Middle frontal gyrus (tissue), 1 donor: ENCODE data around the gene ASPDH.
A peak's percentile ranks its signal among the peaks of the same experiment; 100 is the strongest.

Experiments
- DNase-seq: peaks from one replicate; pipeline ENCODE4 v3.0.0-alpha.2; 2015; ENCODE audit warnings: low spot score; ENCODE audit errors: extremely low spot score

The ASPDH gene

DNA sequence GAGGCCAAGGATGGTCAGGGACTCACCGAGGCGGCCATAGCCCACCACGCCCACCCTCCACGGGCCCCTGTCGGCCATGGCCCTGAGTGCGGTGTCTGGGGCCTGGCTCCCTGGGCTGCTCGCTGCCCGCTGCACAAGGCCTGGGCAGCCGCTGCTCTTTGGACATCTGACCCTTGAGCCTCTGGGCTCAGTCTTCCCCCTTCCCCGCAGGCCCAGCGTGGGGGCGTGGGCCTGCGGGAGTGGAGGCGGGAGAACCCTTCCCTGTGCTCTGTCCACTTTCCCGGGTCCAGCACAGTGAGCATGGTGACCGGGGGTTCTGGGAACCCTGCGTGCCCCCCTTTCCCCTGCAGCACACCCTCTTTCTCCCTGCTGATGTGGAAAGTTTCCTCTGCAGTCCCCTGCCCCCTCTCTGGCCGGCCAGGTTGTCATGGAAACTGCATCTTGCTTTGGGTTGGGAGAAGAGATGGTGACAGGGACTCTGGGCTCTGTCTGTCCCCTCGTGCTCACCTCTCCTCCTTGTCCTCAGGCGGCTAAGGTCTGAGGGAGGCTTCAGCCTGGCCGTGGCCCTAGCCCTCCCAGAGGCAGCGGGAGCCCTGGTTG lies at the start of gene ASPDH:
Gene ASPDH, minus strand, starts transcription at position 168 of the 600 bp plus-strand sequence. Its CDS starts 90 bp downstream, at position 78.
- no peak for DNase-seq

DNA sequence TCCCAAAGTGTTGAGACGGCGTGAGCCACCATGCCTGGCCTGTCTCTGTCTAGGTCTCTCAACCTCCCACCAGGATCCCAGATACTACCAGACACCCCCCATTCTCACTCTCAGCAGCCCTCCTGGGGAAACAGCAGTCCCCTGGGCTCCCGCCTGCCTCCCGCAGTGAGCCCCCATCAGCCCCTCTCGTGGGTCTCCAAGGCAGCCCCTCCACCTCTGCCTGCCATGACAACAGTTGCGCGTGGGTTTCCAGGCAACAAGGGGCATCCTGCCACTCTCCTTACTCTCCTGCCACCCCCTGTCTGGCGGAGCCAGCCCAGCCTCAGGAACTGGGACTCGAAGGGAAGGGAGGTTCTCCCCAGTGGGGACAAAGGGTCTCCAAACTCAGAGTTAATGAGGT lies 49.3 kb upstream of the ASPDH start:
- no peak for DNase-seq

DNA sequence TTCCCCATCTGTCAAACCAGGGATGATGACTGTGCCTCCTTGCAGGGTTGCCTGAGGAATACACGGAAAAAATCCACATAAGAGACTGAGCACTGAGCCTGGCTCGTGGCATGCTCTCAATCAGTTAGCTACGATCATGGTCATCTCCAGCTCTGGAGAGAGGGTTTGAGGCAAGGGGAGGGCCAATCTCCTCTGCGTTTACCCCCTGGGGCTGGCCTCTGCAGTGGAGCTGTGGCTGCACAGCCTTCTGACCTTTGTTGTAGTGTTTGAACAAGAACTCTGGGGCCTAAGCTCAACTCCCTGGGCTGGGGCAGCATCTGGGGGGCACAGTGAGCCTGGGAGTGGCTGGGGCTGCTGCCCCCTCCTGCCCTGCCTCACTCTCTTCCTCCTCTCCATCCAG lies 48.6 kb upstream of the ASPDH start:
- no peak for DNase-seq

DNA sequence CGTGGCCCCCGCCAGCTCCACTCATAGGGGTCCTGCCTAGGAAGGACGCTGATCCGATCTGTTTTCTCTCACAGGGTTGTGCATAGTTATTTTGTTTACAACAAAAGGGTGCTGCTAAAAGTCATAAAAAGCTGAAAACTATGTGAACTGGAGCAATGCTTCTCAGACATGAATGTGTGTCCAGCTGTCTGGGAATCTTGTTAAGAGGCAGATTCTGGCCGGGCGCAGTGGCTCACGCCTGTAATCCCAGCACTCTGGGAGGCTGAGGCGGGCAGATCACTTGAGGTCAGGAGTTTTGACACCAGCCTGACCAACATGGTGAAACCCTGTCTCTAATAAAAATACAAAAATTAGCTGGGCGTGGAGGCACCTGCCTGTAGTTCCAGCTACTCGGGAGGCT lies 45.9 kb upstream of the ASPDH start:
- DNase-seq, result no peak

DNA sequence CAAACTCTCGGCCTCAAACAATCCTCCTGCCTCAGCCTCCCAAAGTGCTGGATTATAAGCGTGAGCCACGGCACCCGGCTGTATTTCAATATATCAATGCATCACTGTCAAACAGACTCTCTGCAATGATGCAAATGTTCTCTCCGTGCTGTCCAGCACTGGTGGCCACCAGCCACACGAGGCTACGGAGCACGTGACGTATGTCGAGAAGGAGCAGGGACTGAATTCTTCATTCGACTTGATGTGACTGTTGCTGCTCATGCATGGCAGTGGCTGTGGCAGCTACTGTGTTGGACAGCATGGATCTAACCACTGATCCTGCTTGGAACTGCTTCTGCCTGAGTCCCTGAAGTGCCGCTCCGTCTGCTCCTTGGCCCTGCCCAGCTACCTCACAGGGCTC lies 44.7 kb upstream of the ASPDH start:
- no peak for DNase-seq

DNA sequence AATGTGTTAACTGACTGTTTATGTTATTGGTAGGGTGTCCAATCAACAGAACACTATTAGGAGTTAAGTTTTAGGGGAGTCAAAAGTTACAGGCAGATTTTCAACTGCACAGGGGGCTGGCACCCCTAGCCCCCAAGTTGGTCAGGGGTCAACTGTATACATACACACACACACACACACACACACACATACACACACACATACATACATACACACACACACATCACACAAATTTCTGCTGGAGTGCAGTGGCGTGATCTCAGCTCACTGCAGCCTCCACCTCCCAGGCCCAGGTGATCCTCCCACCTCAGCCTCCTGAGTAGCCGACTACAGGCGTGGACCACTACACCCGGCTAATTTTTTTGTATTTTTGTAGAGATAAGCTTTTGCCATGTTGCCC lies 44.3 kb upstream of the ASPDH start:
- no peak for DNase-seq

DNA sequence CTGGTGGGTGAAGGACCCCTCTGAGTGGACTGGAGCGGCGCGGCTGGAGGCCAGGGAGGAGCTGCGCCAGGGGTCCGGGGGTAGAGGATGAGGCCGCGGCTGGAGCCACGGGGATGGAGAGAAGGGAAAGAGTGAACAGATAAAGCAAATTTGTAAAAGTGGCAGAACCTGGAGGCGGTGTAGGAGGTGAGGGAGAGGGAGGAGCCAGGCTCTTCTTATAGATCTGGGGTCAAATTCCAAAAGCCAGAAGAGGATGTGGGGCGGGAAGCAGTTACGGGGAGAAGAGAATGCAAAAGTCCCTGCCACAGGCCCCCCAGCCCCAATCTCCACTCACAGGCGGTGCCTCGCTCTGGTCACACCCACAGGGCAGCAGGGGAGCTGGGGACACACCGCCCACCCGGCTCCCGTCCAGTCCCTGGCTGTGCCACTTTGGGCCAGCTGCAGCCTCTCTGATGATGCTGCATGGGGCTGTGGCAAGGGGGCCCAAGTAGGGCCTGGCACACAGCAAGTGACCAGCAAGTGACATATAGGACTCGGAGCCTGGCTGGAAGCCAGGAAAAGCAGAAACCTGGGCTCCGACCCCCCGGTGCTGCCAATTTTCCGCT lies 43.4 kb upstream of the ASPDH start:
- no peak for DNase-seq

DNA sequence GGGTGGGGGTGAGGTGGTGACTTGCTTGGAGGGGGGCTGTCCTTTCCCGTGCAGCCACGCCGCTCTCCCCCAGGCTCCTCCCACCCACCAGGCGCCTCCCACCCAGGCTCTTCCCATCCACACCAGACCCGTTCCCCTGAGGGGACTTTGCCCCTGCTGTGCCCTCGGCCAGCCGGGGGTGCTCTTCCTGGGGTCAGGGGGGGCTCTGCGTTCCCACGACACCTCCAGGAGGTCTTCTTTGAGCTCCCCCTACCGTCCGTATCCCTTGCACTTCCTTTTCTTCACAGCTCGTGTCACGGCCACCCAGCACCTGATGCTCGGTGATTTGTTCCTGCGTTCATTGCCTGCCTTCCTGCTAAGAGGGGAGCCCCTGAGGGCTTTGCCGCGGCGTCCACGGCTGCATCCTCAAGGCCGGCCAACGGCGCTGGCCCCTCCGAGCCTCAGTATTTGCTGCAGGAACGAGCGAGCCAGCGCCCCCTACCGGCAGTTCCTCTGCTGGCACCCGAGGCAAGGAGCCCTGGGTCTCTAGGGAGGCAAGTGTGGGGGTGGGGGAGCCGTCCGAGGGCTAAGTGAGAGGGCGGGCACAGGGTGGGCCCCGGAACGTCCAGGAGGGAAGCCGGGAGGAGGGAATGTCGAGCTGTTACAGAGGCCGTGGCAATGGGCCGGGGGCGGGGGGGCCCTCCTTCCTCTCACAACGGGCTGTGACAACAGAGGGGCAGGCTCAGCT lies 42.7 kb upstream of the ASPDH start:
- DNase-seq, result peak; percentile 79

DNA sequence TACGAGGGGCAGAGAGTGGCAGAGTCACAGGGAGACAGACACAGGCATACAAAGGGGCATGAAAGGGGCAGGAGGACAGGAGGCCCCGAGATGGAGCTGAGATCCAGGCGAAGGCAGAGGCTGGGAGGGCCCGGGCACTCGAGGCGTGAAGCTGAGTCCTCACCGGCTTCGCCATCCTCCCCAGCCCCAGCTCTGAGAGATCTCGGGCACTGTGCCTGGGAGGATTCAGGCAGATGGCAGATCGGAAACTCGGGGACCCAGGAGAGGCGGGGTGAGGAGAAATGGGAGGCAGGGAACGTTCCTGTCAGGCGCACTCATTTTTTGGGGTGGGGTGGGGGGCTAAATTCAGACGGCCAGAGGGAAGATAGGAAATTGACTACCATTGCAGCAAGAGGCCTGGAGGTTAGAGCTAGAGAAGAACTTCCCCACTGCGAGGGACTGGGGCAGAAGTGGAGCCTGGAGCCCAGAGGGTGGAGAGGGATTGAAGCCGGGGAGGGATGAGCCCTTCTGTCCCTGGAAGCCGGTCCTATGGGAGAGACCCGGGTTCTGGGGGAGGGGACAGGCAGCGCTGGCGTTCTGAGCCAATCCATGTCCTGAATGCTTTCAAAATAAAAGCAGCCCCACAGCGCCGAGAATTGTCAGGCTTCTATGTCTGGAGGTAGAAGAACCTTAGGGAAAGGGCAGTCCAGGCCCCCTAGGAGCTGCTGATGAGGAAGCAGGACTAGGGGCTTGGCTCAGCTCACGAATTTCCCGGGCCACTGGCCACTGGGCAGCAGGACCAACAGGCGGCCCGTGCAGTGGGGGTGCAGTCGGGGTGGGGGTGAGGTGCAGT lies 42.0 kb upstream of the ASPDH start:
- no peak for DNase-seq

DNA sequence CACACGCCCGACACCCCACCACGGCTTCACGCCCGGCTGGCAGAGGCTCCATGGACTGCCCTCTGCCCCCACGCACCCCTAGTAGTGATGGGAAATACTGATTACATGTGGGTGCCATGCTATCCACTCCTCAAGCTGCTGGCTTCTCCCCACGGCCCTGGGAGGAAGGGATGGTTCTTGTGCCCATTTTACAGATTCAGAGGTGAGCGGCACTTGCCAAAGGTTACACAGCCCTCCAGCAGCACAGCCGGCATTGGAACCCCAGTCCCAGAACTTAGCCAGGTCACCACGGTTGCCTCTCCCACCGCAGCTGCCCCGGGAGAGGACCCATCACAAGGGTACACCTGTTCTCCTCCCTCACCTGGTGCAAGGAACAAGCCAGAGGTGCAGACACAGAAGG lies 41.3 kb upstream of the ASPDH start:
- no peak for DNase-seq

DNA sequence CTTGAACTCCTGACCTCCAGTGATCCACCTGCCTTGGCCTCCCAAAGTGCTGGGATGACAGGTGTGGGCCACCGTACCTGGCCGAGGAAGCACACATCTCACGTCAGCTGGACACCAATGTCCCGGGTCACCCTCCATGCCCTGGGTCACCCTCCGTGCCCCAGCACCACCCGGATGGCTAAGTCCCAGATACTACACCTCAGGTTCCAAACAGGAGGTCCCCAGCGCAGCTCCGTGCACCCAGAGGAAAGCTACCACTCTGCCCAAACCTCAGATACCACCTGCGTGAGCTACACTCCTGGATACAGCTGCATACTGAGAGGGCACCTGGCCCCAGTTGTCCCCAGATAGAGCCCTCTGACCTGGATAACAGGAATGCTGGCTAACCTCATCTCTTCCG lies 40.5 kb upstream of the ASPDH start:
- no peak for DNase-seq

DNA sequence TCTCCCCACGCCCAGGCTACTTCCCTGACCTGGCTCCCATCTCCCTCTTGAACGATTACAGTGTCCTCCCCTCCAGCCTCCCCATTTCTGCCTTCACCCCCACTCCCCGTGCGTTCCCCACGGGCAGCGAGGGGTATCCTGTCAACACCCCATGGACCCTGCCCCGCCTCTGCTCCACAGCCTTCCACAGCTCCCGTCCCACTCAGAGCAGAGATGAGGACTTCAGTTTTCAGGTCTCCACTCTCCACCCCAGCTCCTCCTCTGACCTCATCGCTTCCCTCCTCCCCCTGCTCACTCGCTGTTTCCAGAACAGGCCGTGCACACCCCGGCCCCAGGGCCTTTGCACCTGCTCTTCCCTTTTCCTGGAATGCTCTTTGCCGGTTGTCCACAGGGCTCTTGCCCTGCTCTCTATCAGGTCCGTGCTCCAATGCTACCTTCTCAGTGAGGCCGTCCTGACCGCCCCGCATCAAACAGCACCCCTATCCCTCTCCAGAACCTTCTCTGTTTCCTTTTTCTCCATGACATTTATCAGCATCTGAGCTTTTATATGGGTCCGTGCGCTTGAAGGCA lies 39.5 kb upstream of the ASPDH start:
- no peak for DNase-seq

DNA sequence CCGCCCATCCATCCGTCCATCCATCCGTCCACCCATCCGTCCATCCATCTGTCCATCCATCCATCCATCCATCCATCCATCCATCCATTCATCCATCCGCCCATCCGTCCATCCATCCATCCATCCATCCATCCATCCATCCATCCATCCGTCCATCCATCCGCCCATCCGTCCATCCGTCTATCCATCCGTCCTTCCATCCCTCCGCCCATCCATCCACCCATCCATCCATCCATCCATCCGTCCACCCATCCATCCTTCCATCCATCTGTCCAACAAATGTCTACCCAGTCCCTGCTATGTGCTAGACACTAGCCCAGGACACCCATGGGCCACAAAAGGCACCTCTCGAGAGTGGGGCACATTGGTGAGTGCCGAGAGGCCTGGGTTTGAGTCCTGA lies 38.8 kb upstream of the ASPDH start:
- no peak for DNase-seq

DNA sequence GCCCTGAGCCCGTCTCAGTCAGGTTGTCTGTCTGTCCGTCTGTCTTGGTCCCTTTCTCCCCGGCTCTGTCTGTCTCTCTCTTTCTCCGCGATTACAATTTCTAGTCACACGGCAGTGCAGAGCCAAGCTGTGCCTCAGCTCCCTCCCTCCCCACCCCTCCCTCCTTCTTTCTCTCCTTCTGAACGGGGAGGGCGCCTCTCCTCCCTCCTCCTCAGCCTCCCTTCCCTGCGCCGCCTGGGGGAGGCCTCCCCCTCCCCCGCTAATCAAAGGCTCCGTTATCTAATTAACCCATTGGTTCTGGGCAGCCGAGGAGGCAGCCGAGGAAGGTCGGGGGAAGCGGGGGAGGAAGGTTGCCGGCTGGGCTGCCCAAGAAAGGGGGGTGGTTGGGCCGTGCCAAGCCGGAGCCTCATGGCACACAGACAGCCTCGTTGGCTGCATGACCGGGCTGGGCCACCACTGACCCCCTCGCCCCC lies 38.0 kb upstream of the ASPDH start:
- no peak for DNase-seq

DNA sequence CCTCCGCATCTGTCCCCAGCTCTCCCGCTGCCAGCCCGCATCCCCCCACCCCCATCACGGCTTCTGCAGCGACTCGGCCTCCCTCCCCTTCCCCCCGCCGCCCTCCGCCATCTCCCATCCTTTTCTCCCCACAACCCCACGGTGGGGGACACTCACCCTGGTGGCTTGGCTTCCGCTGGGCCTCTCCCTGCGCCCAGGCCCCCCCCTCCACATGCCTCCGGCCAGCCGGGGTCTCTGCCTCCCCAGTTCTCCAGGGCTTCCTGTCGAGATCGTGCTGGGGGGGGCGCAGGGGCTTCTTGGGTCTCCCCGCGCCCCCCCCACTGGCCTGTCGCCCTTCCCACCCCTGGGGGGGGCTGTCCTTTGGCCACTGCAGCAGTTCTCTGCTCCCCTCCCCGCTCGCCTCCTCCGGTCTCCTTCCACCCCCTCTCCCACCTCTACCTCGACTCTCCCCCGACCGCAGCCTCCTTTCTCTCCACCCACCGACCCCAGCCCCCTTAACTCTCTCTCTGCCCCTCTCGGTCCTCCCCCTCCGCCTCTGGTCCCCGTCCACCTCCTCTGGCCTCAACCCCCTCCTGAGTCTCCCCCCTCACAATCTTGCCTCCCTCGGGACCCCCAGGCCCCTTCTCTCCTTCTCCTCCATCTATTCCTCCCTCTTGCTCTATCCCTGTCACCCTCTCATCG lies 37.5 kb upstream of the ASPDH start:
- DNase-seq, result no peak

DNA sequence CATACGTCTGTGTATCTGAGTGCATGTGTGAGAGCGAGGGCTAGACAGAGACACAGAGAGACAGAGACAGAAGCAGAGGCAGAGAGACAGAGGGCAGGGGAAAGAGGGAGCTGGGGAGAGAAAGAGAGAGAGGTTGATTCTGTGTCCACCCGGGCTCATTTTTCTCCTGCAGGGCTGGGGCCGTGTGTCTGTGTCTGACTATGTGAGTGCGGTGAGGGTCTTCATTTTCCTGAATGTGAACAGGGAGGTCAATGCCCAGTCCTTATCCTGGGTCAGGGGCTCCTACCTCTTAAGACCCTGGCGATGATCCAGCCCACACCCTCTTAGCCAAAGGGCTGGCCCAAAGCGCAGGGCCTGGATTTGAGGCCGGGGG lies 36.9 kb upstream of the ASPDH start:
- no peak for DNase-seq

DNA sequence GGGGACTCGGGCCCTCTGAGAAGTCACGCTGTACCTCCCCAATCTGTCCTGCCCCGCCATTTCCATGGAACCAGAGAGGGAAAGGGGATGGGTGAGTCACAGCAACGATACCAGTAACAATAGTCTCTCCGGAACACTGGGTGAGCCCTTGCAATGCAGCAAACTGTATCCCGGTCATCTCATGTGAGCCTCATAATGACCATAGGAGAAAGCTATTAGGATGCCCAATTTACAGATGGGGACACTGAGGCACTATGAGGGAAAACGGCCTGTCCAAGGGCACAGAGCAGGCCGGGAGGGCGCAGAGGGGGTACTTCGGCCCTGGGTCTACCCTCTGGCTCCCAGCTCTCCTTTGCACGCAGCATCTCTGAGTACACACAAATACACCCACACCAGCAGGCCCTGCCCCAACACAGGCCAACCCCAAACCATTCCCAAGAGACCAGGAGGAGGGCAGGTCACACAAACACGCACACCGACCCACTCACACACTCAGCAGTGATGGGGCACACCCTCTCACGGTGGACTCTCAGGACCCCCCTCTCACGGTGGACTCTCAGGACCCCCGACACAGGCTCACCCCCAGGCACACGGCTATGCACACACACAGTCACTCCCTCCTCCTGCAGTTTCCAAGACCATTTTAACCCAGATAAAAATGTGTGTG lies 36.3 kb upstream of the ASPDH start:
- no peak for DNase-seq

DNA sequence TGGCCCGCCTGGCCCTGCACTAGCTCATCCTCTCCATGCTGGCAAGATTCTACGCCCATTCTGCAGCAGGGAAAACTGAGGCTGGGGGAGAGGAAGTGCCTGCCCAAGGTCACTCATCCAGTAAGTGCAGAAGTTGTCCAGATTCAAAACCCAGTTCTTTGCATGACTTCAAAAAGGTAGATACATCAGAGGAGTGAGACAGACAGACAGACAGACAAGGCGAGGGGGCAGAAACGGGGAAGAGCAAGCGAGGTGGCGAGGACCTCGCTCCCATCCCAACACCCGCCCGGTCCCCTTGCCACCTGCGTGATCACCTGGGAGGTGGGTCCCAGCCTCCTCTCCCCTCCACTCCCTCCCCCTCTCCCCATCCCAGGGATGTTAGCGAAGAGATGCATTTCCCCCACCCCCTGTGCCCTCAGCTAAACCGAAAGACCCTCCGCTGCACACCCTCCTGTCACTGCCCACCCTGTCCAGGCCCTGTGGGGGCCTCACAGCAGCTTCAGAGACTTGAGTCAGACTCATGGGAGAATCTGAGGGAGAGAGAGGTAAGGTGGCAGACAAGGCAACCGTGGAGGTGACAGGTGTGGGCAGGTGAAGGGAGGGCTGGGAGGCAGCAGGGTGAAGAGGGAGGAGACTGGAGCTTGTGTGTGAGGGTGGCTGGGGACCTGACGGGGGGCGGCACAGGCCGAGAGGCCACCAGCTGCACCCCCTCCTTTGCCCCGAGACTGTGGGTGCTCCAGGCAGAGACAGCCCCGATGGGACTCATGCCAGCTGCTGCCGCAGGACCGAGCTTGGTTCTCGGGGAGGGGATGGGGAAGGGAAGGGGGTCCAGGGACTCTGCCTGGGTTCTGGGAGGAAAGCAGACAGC lies 35.6 kb upstream of the ASPDH start:
- DNase-seq, result no peak

DNA sequence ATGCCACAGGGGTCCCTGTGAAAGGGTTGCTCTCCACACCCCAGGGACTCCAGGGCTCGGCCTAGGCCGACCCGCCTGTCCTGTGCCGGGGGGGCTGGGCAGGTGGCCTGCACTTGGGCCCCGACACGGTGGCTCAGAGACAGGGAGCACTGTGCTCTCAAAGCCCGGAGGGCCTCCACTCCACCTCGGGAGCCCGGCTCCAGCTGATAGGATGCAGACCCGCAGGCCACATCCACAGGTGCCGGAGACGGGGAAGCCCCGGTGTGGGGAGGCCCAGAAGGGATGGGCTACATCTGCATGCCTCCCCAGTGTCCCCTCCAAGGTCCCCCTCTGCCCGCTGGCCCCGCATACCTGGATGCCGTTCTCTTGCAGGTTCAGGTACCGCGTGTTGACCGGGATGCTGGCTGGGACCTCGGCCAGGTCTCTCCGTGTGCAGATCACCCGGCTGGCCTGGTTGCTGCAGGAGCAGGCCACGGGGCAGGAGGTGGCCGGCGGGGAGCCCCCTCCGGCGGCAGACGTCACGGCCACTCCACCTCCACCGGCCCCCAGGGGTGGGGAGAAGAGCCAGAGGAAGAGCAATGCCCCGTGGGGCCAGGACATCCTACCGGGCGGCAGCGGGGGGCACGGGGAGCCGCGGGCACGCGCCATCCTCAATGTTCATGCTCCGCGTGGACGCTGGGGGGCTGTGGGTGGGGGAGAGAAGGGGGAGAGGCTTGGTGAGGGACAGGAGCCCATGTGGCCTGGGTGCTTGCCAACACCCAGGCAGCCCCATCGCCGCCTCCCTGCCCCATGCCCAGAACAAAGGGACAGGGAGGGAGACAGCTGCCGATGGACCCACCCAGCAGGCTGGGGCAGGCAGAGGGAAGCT lies 34.7 kb upstream of the ASPDH start:
- DNase-seq, result no peak
